ENCODE data around the gene TBC1D21. TPM values are rescaled to one million over a fixed set of nuclear protein-coding genes. Genes with fewer than 3 reads are reported as not detected.

Gene TBC1D21
- not detected for total RNA-seq

- no peak for DNase-seq
- Histone ChIP-seq H3K9me3 (no peaks in the 10 kb centered on the region), H3K36me3 (no peaks in the 10 kb centered on the region), H3K4me1 (no peaks in the 10 kb centered on the region), H3K27ac (no peak within 1 kb of the TSS), H3K27me3 (no peaks in the 10 kb centered on the region), H3K4me3 (replicated peaks in 1 of 3) (no peak within 1 kb of the TSS)
- intact Hi-C loops (cut with DNase I): no loop called here
- WGBS, 2 donors: 65 to 77% methylated on average over 5 of the region's 5 CpGs
- TF ChIP-seq POLR2A (IDR thresholded peaks at IDR 0.05): no peak
- TF ChIP-seq, protein P1, sequence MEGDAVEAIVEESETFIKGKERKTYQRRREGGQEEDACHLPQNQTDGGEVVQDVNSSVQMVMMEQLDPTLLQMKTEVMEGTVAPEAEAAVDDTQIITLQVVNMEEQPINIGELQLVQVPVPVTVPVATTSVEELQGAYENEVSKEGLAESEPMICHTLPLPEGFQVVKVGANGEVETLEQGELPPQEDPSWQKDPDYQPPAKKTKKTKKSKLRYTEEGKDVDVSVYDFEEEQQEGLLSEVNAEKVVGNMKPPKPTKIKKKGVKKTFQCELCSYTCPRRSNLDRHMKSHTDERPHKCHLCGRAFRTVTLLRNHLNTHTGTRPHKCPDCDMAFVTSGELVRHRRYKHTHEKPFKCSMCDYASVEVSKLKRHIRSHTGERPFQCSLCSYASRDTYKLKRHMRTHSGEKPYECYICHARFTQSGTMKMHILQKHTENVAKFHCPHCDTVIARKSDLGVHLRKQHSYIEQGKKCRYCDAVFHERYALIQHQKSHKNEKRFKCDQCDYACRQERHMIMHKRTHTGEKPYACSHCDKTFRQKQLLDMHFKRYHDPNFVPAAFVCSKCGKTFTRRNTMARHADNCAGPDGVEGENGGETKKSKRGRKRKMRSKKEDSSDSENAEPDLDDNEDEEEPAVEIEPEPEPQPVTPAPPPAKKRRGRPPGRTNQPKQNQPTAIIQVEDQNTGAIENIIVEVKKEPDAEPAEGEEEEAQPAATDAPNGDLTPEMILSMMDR (IDR thresholded peaks at IDR 0.05): no peak
These were observed at the start of gene TBC1D21 for GRCh38 chr15:73873456-73873855. TBC1D21 (plus strand) TSS chr15:73873564; CDS start chr15:73873710, 146 bp downstream.

GRCh38 chr15:73826711-73827251, 46.6 kb upstream of the TBC1D21 start:
- no peaks in the 10 kb centered on the region for H3K36me3 ChIP-seq
- 45 to 64% methylated on average over 3 of the region's 3 CpGs for WGBS, 2 donors
- no peak overlapping the region for H3K4me3 ChIP-seq (replicated peaks in 1 of 3)
- DNase-seq: no peak
- intact Hi-C loops (cut with DNase I): no loop called here
- H3K27ac ChIP-seq: no peak overlapping the region
- TF ChIP-seq, protein P1 (IDR thresholded peaks at IDR 0.05): no peak
- TF ChIP-seq POLR2A (IDR thresholded peaks at IDR 0.05): no peak
- no peaks in the 10 kb centered on the region for H3K4me1 ChIP-seq
- H3K9me3 ChIP-seq: no peaks in the 10 kb centered on the region
- no peaks in the 10 kb centered on the region for H3K27me3 ChIP-seq

GRCh38 chr15:73829523-73829922, 43.8 kb upstream of the TBC1D21 start:
- Histone ChIP-seq H3K9me3 (no peaks in the 10 kb centered on the region), H3K4me3 (replicated peaks in 1 of 3) (no peak overlapping the region), H3K36me3 (no peaks in the 10 kb centered on the region), H3K4me1 (no peaks in the 10 kb centered on the region), H3K27me3 (no peaks in the 10 kb centered on the region), H3K27ac (no peak overlapping the region)
- TF ChIP-seq, protein P1 (IDR thresholded peaks at IDR 0.05): no peak
- no peak for TF ChIP-seq POLR2A (IDR thresholded peaks at IDR 0.05)
- WGBS, 2 donors: 58 to 81% methylated on average over 2 of the region's 2 CpGs
- no peak for DNase-seq
- intact Hi-C loops (cut with DNase I): no loop called here

DNA sequence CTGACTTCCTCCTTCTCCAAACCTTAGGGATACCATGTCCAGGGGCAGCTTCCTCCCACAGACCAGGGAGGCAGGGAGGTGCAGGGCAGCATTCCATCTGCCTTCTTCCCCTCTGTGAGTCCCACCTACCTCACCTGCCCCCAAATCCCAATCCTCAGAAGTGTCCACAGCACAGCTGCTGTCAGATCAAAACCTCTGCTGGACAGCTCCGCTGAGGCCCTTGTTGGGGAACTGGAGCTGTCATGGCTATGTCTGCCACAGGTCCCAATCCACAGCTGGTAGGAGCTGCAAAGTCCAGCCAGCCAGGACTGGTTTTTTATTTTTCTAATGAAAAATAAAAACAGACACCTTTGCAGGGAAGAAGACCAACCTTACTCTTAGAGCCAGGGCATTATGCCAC, 40.7 kb upstream of the TBC1D21 start:
- 0 to 17% methylated on average over 1 of the region's 1 CpG for WGBS, 2 donors
- Histone ChIP-seq H3K27ac (no peak overlapping the region), H3K4me3 (replicated peaks in 1 of 3) (no peak overlapping the region), H3K27me3 (no peaks in the 10 kb centered on the region), H3K4me1 (no peaks in the 10 kb centered on the region), H3K36me3 (no peaks in the 10 kb centered on the region), H3K9me3 (no peaks in the 10 kb centered on the region)
- no peak for DNase-seq
- intact Hi-C loops (cut with DNase I): no loop called here
- no peak for TF ChIP-seq POLR2A (IDR thresholded peaks at IDR 0.05)
- TF ChIP-seq, protein P1 (IDR thresholded peaks at IDR 0.05): no peak

- Histone ChIP-seq H3K36me3 (no peaks in the 10 kb centered on the region), H3K9me3 (no peaks in the 10 kb centered on the region), H3K27ac (no peak overlapping the region), H3K4me1 (peaks cover 0 to 7% of the 10 kb centered on the region in 2 donors), H3K27me3 (no peaks in the 10 kb centered on the region), H3K4me3 (replicated peaks in 1 of 3) (no peak overlapping the region)
- no peak for DNase-seq
- TF ChIP-seq, protein P1 (IDR thresholded peaks at IDR 0.05): no peak
- TF ChIP-seq POLR2A (IDR thresholded peaks at IDR 0.05): no peak
- 86 to 89% methylated on average over 2 to 3 of the region's 3 CpGs for WGBS, 2 donors
- intact Hi-C loops (cut with DNase I): no loop called here
These were observed 36.5 kb upstream of the TBC1D21 start for GRCh38 chr15:73836845-73837244.
